ENCODE data around the gene GOLGA6L10.
"Not testable (repeated sequence)": the region's sequence is repeated elsewhere in the genome, so short reads cannot be mapped to it uniquely, and the experiment has no call there.

The GOLGA6L10 gene

DNA sequence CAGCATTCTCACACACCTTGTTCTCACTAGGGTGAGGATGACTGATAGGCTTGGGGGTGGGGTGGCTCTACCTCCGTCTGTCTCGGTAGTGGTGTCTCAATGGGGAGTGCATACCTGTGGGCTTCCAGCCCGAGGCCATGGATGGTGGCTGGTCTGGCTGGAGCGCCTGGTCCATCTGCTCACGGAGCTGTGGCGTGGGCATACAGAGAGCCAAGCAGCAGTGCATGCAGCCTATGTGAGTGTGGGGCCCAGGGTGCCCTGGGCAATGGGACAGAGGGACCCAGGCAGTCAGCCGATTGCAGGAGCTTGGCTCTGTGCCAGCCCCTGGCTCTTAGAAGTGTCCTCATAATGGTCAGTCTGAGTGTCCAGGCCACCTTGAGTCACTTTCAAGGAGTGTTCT is 31.8 kb downstream of the GOLGA6L10 start:
- DNase-seq (ENCODE audit: low read depth), result not testable (repeated sequence)

- DNase-seq (ENCODE audit: low read depth), result no peak
These were observed 32.2 kb downstream of the GOLGA6L10 start for GRCh38 chr15:82317091-82317489.

DNA sequence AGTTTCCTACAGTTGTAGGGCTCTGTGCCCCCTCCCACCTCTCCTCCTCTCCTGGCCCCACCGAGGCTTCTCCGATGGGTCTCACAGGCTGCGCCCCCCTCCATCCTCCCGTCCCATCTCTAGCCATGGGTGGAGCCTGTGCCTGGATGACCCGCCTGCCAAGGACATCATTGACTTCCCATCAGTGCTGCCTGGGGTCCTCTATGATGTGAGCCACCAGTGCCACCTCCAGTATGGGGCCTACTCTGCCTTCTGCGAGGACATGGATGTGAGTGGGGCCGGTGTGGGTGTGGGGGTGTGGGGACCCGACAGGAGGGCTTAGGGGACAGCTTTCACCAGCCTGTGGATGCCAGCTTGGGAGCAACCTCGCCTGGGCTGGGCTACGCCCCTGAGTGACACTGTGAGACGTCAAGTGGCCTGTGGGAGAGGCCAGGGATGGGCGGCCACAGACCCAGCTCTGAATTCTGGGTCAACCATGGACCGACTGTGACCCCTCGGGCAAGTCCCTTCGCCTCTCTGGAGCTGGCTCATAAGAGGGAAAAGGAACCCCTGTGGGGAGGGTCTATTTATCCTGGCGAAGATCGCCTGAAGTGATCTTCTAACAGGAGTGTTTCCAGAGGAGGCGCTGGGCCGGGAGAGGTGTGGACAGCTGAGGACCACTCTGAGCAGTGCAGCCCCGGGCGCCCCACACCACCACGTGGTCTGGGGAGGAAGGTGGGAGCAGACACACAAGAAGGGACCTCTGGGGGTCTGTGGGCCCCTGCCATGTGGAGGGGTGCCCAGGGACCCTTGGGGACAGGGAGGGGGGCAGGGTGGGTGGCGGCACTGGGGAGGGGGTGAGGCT is 32.8 kb downstream of the GOLGA6L10 start:
- DNase-seq (ENCODE audit: low read depth), result not testable (repeated sequence)

GRCh38 chr15:82315519-82316246 is 33.6 kb downstream of the GOLGA6L10 start:
- no peak for DNase-seq (ENCODE audit: low read depth)

DNA sequence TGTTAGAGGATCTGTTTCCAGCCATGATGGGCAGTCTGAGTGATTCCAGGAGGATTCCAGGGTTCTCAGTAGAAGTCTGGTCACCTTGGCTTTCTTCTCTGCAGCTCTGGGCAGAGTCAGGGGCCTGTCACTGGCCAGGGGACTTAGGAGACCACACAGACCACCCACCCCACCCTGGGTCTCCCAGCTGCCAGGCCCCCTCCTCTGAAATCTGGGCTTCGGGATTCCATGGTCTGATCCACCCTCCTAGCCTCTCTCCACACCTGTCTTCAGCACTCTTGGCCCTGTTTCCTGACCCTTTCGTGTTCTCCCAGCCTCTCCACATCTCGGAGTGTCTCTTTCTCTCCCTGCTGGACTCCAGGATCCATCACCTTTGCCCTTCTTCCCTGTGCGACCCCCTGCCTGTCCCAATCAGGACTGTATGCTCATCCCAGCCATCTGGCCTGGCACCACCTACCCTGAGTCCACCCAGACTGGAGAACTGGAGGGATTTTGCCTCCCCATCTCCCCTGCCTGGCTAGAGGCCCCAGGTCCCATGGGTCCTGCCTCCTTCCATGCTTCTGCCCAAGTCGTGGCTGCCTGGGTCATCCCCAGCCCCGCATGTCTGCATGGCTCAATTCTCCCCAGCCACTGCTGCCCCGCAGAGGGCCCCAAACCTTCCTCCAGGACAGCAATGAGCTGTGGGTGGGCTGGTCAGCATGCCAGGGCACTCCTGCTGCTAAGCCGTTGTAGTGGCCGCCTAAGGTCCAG is 34.3 kb downstream of the GOLGA6L10 start:
- DNase-seq (ENCODE audit: low read depth), result no peak

DNA sequence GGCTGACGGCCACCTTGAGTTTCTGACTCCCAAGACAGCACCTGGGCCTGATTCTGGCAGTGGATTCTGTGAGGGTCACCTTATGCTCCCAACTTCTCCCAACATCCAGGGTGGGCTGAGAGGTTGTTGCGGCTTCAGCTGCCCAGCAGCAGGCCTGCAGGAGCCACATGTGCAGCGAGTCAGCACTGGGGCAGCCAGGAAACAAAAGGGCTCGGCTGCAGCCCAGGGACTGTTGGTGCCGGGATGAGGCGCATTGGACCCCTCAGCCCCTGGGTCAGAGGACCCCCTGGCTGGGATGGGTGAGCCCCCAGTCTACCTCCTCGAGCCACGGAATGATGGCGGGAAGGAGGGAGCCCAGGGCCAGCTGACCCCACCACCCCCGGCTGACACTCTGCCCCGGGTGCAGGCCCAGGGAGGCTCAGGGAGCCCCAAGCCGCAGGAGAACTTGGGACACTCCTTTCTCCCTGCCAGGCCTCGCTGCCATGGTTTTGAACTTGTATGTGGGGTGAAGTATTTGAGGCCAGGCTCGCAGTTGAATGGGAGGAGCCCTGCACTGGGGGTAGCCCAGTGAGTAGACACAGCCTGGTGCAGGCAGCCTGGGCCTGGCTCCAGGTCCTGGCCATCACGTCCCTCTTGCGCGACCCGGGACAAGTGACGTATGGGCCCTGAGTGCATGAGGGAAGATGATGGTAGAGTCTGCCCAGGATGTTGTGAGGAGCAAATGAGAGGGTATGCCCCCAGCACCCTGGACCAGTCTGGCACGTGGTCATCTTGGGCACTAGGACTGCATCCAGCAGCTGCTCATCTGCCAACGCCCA is 35.1 kb downstream of the GOLGA6L10 start:
- DNase-seq (ENCODE audit: low read depth), result not testable (repeated sequence)

- no peak for DNase-seq (ENCODE audit: low read depth)
These were observed 35.8 kb downstream of the GOLGA6L10 start for GRCh38 chr15:82313446-82313845.

DNA sequence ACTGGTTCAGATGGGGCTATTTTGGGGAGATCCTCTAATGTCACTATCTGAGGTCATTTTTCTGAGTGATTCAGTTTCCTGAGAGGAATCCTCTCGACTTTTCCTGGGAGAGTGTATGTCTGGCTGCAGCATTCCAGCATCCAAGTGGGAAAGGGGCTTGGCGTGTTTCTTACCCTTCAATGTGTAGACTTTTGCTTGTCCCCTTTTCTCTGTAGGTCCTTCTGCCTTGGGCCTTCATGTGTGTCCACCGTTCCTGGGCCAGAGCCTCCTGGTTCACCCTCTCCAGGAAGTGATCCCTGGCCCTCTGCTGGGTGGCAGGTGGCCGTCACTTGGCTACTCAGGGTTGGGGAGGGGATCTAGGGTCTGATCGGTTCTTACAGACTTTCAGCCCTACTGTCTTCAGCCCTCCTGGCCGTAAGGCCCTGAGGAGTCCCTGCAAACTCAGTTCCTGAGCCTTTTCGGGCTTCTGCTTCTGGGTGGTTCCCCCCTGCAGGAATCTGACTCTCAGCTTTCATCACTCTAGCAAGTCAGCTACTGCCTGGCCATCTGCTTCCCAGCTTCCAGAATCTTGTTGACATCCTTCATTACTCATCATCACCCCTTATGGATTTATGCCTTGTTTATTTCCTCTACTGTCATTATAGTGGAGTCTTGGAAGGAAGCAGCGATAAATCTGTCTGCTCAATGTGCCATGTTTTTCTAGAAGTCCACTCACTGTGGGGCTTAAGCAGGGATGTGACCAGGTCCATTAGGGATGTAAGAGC is 36.5 kb downstream of the GOLGA6L10 start:
- DNase-seq (ENCODE audit: low read depth), result no peak

DNA sequence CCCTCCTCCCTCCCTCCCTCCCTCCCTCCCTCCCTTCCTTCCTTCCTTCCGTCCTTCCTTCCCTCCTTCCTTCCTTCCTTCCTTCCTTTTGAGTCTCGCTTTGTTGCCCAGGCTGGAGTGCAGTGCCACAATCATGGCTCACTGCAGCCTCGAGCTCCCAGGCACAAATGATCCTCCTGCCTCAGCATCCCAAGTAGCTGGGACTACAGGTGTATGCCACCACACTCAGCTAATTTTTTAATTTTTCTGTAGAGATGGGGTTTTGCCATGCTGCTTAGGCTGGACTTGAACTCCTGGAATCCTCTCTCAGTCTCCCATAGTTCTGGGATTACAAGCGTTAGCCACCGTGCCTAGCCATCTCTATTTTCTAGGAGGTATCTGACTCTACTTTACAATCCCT is 38.0 kb downstream of the GOLGA6L10 start:
- not testable (repeated sequence) for DNase-seq (ENCODE audit: low read depth)

GRCh38 chr15:82309802-82310201 is 39.5 kb downstream of the GOLGA6L10 start:
- no peak for DNase-seq (ENCODE audit: low read depth)

GRCh38 chr15:82307714-82308081 is 41.6 kb downstream of the GOLGA6L10 start:
- DNase-seq (ENCODE audit: low read depth), result no peak

GRCh38 chr15:82306791-82307713 is 42.2 kb downstream of the GOLGA6L10 start:
- DNase-seq (ENCODE audit: low read depth), result no peak

DNA sequence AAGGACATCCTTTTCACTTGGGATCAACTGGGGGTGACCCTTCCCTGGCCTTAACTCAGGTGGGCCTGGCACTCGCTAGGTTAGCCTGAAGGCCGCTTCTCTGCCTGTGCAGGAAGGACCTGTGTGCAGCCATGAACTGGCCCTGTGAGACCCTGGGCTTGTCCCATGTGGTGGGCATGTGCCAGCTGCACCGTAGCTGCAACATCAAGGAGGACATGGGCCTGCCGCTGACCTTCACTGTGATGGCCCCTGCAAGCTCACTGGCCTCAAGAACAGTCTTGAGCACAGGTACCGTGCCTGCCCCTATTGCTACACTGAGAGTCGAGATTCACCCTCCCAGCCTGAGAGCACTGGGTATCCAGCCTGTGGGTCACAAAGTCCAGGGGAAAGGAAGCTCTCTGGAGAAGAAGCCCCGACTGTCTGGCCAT is 43.6 kb downstream of the GOLGA6L10 start:
- DNase-seq (ENCODE audit: low read depth), result no peak

GRCh38 chr15:82304778-82305090 is 44.5 kb downstream of the GOLGA6L10 start:
- no peak for DNase-seq (ENCODE audit: low read depth)

DNA sequence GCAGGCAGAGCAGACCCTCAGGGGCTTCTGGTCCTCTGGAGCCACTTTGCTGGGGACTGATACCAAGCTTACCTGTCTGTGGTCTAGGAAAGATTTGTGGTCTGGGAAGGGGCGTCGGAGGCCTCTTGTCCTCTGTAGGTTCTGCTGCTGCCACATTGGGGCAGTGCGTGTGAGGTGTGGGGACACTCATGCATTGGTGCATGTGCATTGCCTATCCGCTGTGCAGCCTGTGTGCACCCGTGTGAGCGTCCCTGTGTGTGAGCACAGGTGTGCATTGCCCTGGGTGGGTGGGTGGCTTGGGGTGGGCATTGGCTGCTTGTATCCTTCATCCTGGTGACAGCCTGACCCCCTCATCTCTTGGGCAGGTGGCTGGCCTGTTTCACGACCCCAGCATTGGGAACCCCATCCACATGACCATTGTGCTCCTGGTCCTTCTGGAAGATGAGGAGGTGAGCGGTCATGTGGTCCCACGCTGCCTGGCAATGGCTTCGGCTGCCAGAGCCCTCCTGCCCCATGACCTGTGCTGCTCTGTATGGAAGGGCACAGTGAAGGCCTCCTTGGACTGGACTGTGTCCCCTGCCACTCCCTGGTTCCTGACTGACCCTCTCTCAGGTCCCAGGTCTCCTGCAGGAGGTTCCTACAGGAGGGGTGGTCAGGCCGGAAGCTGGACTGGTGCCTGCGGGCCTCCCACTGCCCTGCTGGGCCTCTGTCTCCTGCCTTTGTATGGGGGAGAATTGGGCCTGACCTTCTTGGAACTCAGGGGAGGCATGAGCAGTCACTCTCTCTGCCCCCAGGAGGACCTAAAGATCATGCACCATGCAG is 45.1 kb downstream of the GOLGA6L10 start:
- DNase-seq (ENCODE audit: low read depth), result no peak

GRCh38 chr15:82301296-82302016 is 47.8 kb downstream of the GOLGA6L10 start:
- DNase-seq (ENCODE audit: low read depth), result no peak

DNA sequence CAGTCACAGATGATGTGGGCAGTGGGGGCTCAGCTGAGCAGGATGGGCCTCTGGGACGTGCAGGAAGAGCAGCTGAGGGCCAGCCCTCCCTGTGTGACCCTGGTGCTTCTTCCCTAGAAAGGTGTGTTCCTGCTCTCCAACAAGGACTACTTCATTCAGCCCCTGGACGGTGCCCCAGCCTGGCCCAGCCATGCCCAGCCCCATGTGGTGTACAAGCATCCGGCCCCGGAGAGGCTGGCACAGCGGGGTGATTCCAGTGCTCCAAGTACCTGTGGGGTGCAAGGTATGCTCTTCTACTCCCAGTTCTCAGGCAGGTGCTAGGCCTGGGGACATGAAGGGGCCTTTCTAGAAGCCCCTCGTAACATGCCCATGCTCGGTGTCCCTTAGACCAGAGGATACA is 48.4 kb downstream of the GOLGA6L10 start:
- no peak for DNase-seq (ENCODE audit: low read depth)

DNA sequence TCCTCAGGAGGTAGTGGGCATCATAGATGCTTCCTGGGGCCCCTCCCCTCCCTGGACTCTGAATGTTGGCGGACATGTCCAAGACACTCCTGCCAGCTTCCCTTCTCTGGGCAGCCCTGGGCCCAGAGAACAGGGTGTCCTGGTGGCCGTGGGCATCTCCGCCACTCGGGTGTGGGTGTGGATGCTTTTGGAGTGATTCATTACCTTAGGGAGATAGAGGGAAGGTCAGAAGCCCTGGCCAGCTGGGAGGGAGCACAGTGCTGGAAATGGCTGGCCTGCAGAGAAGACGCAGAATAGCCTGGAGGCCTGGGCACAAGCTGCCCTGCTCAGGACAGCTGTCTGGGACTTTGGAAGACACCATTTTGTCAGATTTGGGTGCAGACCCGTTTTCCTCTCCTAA is 48.9 kb downstream of the GOLGA6L10 start:
- not testable (repeated sequence) for DNase-seq (ENCODE audit: low read depth)

Measured in stimulated activated CD8-positive, alpha-beta memory T cell treated with anti-CD3 and anti-CD28 coated beads, Interleukin-15, amount 100 ng/mL, for 24 hours (primary cell).